ENCODE data around the gene MYO1A. TPM values are rescaled to one million over a fixed set of nuclear protein-coding genes. Genes with fewer than 3 reads are reported as not detected.

MYO1A gene
- total RNA-seq, 4 donors from 2014 or later = 0.22 to 0.54 (median 0.29) TPM

GRCh38 chr12:57066245-57066644 is 16.3 kb upstream of the MYO1A start:
- 56 to 95% methylated on average over 2 of the region's 2 CpGs for WGBS, 2 donors (ENCODE audit: low coverage in 1 of 2)
- Histone ChIP-seq H3K27me3 (no peaks in the 10 kb centered on the region), H3K36me3 (peaks cover 0 to 56% of the 10 kb centered on the region in 2 donors), H3K27ac (no peak overlapping the region), H3K4me3 (no peak overlapping the region), H3K4me1 (peaks cover 4 to 13% (median 9%) of the 10 kb centered on the region in 3 donors), H3K9me3 (no peaks in the 10 kb centered on the region)
- no peak for ATAC-seq
- TF ChIP-seq POLR2A (IDR thresholded peaks at IDR 0.05) (no peak), CTCF (IDR thresholded peaks at IDR 0.05) (no peak), POLR2AphosphoS5 (IDR thresholded peaks at IDR 0.05) (no peak), EP300 (IDR thresholded peaks at IDR 0.05) (no peak)

- H3K27me3 ChIP-seq = no peaks in the 10 kb centered on the region
- H3K4me3 ChIP-seq = no peak overlapping the region
- TF ChIP-seq CTCF (IDR thresholded peaks at IDR 0.05) (no peak), POLR2A (IDR thresholded peaks at IDR 0.05) (no peak), POLR2AphosphoS5 (IDR thresholded peaks at IDR 0.05) (no peak), EP300 (IDR thresholded peaks at IDR 0.05) (no peak)
- no peak for ATAC-seq
- WGBS, 2 donors (ENCODE audit: low coverage in 1 of 2) = 48 to 56% methylated on average over 4 to 5 of the region's 5 CpGs
- H3K36me3 ChIP-seq = peaks cover 0 to 61% of the 10 kb centered on the region in 2 donors
- H3K9me3 ChIP-seq = no peaks in the 10 kb centered on the region
- peaks cover 0 to 2% (median under 1%) of the 10 kb centered on the region in 3 donors for H3K4me1 ChIP-seq
- no peak overlapping the region for H3K27ac ChIP-seq
Measured at GRCh38 chr12:57063991-57064685, 14.2 kb upstream of the MYO1A start.

GRCh38 chr12:57058454-57058853 is 8.5 kb upstream of the MYO1A start:
- Histone ChIP-seq H3K4me3 (no peak overlapping the region), H3K27ac (no peak overlapping the region), H3K27me3 (no peaks in the 10 kb centered on the region), H3K36me3 (peaks cover 0 to 55% of the 10 kb centered on the region in 2 donors), H3K9me3 (no peaks in the 10 kb centered on the region), H3K4me1 (peaks cover 0 to 10% (median 0%) of the 10 kb centered on the region in 3 donors)
- 100% methylated on average over 1 of the region's 1 CpG; no CpG with 5 or more reads in 1 of the 2 donors for WGBS, 2 donors (ENCODE audit: low coverage in 1 of 2)
- no peak for ATAC-seq
- TF ChIP-seq EP300 (IDR thresholded peaks at IDR 0.05) (no peak), POLR2AphosphoS5 (IDR thresholded peaks at IDR 0.05) (no peak), CTCF (IDR thresholded peaks at IDR 0.05) (no peak), POLR2A (IDR thresholded peaks at IDR 0.05) (no peak)

GRCh38 chr12:57057067-57057751 is 7.3 kb upstream of the MYO1A start:
- peak overlapping the region in 3 of 4 donors; percentile 30 to 47 (median 32) for H3K27ac ChIP-seq
- H3K27me3 ChIP-seq = no peaks in the 10 kb centered on the region
- H3K36me3 ChIP-seq = peaks cover 0 to 49% of the 10 kb centered on the region in 2 donors
- WGBS, 2 donors (ENCODE audit: low coverage in 1 of 2) = 55 to 60% methylated on average over 2 to 5 of the region's 6 CpGs
- ATAC-seq = peak; percentile 22
- no peak for TF ChIP-seq CTCF (IDR thresholded peaks at IDR 0.05)
- no peak for TF ChIP-seq POLR2A (IDR thresholded peaks at IDR 0.05)
- TF ChIP-seq POLR2AphosphoS5 (IDR thresholded peaks at IDR 0.05) = no peak
- no peak for TF ChIP-seq EP300 (IDR thresholded peaks at IDR 0.05)
- peaks cover 0 to 10% (median 0%) of the 10 kb centered on the region in 3 donors for H3K4me1 ChIP-seq
- no peaks in the 10 kb centered on the region for H3K9me3 ChIP-seq
- H3K4me3 ChIP-seq = no peak overlapping the region
